ENCODE measurements around the gene SLC25A22.
A peak's percentile ranks its signal among the peaks of the same experiment; 100 is the strongest.

The SLC25A22 gene

DNA sequence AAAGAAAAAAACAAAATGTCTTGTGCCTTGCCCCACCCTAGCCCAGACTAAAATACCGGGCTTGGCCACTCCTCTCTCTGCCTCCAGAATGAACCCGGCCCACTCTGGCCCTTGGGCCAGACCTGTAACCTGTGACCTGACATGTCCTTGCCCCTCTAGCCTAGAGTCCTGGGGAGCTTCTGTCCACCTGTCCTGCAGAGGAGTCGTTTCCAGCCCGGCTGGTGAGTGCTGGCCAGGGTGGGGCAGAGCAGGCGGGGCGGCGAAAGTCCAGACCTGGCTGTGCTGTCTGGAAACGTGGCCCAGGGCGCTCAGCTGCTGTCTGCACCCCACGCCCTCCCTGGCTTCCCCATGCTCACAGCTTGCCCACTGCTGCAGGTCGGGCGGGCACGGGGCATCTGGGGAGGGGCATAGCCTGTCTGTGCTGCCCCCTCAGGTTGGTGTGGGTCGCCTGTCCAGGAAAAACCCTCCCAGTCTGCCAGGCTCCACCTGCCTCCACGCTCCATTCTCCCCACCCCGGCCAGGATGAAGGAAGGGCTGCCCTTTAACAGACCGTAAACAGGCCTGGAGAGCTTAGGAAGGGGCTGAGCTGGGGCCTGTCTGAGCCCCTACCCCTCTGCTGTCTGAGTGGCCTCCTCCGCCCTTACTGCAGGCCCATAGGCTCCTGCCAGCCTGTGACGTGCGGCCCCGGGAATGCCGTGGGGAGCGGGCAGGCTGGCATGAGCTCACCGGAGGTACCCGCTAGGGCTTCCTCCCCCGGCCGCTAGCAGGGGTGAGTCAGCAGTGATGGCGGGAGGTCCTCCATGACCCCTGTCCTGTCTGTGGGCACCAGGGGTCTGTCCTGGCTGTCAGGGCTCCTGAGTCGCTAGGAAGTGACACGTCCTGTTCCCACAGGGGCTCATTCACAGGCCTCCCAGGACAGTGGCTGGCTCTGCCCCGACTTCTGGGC lies 36.6 kb upstream of the SLC25A22 start:
- no peak for DNase-seq (ENCODE audit: extremely low read depth in 1 of 2, low read depth in 1 of 2)

DNA sequence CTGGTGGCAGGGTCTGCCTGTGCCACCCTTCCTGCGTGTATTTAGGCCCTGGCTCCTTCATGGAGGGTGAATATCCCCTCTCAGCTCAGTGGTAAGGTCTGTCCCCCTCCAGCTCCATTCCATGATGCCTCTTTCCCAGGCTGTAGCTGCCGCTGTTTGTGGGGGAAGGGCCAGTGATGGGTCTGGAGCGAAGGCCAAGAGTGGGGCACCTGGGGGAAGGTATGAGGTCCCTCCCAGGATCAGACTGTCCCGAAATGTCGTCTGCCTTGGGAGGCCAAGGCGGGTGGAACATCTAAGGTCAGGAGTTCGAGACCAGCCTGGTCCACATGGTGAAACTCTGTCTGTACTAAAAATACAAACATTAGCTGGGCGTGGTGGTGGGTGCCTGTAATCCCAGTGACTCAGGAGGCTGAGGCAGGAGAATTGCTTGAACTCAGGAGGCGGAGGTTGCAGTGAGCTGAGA lies 35.8 kb upstream of the SLC25A22 start:
- DNase-seq (ENCODE audit: extremely low read depth in 1 of 2, low read depth in 1 of 2): no peak

DNA sequence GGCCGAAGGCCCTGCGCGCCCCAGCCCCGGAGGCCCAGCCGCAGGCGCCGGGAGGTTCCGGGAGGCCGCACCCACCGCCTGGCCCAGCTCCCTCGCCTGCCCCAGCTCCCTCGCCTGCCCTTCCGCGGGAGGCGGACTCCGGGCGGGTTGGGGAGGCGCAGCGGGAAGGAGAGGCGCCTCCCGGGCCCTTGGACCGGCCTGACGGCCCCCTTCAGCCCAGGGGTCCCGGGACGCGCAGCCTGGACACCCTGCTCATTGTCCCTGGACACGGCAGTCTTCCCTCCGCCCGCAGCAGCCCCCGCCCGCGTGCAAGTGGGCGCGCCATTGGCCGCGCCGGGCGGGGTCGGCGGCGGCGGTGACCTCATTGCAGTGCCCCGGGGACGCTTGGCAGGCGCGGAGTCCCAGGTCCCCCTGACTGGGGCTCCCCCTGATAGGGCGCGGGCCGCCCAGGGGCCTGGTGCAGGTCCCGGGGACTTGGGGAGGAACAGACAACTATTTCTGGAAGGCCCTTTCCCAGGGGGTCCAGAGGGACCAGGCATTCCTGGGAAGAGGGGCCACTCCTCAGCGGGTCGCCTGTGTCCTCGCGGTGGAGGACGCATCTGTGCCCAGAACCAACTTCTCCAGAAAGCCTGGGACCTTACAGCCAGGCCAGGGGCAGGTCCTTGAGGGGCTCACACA lies 35.2 kb upstream of the SLC25A22 start:
- DNase-seq (ENCODE audit: extremely low read depth in 1 of 2, low read depth in 1 of 2): no peak

DNA sequence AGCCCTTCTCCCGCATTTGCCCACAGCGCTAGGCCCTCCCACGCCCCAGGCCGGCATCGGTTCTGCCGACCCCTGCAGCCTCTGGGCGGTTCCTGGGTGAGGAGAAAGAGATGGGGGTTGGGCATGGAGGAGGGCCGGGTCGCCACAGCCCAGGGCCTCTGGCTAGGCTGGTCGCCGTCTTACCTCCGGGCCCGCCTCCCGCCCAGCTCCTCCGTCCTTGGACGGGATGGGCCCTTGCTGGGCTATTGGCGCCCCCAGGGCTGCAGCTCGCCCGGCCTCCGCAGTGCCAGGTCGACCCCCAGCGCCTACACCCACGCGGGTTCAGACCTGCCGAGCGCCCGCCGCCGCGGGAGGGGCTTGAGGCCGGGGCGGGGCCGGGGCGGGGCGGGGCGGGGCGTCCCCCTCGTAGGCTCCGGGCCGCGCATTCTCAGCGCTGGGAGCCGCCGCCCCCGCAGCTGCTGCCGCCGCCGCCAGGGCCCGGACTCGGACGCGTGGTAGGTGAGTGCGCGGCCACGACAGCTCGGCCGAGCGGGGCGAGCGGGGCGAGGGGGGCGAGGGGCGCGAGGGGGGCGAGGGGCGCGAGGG lies 34.5 kb upstream of the SLC25A22 start, which contains the start of gene CD151:
Gene CD151 (plus strand): TSS at position 424 of the 585 bp plus-strand sequence. CDS start 3,118 bp downstream, outside the sequence.
- DNase-seq (ENCODE audit: extremely low read depth in 1 of 2, low read depth in 1 of 2): no peak

DNA sequence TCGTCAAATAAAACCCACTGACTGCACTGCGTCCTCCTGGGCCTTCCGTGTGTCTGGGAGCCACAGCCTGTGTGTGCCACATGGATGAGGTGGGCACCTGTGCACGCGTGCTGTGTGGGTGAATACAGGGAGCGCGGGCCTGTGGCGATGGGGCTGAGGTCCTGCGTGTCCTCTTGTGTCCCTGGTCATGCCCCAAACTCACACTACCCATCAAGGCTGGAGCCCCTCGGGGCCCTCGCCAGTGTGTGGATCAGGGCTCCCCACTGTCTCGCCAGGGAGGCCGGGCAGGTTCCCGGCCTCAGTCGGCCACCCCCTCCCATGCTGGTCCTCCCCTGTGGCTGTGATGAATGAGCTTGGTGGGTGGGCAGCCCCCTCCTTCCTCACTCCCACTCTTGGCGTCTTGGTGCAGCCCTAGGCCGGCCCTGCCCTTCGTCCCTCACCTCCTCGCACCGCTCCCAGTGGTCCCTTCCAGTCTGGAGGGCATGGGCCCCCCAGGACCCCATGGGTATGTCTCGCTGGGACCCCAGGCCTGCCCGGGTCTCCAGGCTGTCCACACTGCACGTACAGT lies 34.0 kb upstream of the SLC25A22 start:
- DNase-seq (ENCODE audit: extremely low read depth in 1 of 2, low read depth in 1 of 2): no peak

DNA sequence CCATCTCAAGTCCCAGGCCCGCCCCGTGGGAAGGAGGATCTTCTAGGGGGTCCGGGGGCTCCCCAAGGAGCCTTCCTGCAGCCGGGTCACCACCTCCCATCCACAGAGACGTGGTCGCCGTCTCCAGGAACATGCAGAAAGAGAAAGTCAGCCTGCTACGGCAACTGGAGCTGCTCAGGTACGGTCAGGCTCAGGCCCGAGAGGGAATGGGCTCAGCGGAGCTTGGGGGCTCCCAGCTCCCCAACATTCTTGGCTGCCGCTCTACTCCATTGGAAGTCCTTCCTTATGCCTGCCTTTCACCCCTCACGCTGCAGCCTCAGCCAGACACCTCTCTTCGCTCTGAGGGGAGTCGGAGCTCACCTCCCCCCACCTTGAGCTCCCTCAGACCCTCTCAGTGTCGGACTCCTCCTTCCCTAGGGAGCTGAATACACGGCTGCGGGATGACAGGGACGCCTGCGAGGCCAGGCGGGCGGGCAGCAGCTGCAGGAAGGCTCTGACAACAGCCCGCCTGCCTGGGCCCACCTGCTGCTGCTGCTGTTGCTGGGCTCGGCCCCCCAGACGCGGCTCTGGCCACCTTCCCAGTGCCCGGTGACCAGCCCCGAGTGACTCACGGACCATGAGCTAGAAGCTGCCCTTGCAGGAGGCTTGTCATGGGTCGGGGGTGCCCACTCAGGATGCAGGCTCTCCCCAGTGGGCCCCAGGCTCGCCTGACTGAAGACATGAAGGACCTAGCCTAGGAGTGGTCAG lies 33.2 kb upstream of the SLC25A22 start:
- DNase-seq (ENCODE audit: extremely low read depth in 1 of 2, low read depth in 1 of 2): no peak

DNA sequence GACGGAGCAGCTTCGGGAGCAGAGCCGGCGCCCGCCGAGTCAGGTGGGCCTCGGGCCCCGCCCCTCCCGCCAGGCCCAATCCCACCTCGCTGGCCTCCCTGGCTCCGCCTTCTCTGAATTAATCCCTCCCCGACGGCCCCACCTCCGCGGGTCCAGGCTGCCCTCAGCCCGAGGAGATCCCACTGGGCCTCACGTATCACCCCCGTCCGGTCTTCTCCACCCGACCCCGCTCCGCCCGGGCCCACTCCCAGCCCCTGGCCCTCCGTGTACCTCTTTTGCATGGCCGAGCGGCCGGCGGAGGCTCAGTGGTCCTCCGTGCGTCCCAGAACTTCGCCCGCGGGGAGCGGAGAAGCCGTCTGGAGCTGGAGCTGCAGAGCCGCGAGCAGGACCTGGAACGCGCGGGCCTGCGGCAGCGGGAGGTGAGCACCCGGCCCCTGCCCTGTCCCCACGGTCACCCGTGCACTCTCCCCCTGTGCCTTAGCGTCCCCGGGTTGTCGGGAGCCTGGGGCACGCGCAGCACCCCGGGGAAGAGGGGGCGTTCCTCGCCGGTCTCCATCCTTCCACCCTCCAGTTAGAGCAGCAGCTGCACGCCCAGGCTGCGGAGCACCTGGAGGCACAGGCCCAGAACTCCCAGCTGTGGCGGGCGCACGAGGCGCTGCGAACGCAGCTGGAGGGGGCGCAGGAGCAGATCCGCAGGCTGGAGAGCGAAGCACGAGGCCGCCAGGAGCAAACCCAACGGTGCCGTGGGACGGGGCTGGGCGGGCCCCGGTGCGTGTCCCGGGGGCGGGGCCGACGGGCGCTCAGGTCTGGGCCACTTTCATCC lies 32.4 kb upstream of the SLC25A22 start:
- peak in 1 of 2 donors; percentile 64 for DNase-seq (ENCODE audit: extremely low read depth in 1 of 2, low read depth in 1 of 2)

DNA sequence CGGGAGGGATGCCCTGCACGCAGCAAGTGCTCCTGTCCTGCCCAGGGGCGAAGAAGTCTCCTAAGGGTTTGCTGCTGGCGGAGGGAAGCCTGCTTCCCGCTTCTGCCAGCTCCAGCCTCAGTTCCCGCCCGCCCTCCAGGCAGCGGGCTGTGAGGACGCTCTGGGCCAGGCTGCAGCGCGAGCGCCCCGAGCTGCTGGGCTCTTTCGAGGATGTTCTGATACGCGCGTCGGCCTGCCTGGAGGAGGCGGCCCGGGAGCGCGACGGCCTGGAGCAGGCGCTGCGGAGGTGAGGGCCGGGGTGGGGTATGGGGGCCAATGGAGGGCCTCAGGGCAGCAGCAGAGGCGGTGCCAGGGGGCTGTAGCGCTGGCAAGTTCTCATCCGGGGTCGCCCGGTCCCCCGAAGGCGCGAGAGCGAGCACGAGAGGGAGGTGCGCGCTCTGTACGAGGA lies 31.8 kb upstream of the SLC25A22 start:
- no peak for DNase-seq (ENCODE audit: extremely low read depth in 1 of 2, low read depth in 1 of 2)

DNA sequence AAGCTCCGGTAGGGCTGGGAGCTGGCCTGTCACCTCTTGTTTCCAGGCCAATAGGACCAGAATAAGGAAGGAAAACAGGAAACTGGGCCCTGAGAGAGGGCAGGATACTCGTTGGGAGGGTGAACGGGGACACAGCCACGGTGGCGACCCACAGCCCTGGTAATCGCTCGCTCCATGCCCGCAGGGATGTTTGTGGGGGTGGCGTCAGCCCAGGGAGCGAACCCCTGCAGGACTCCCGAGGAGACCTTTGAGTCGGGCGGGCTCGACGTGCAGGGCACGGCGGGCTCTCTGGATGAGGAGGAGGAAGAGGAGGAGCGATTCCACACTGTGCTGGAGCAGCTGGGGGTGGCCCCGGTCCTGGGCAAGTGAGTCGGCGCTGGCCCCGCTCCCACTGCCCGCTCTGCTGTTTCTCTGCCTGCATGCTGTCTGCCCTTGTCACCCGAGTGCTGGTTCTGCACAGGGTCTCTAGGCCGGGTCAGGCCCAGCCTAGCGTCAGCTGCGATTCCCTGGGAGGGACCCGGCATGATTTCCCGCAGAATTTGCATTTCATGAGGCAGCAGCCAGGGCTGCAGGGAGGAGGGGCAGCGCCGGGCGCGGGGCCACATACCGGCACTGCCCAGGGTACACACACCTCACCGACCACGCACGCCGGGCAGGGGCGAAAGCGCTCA lies 31.2 kb upstream of the SLC25A22 start:
- DNase-seq (ENCODE audit: extremely low read depth in 1 of 2, low read depth in 1 of 2): no peak

DNA sequence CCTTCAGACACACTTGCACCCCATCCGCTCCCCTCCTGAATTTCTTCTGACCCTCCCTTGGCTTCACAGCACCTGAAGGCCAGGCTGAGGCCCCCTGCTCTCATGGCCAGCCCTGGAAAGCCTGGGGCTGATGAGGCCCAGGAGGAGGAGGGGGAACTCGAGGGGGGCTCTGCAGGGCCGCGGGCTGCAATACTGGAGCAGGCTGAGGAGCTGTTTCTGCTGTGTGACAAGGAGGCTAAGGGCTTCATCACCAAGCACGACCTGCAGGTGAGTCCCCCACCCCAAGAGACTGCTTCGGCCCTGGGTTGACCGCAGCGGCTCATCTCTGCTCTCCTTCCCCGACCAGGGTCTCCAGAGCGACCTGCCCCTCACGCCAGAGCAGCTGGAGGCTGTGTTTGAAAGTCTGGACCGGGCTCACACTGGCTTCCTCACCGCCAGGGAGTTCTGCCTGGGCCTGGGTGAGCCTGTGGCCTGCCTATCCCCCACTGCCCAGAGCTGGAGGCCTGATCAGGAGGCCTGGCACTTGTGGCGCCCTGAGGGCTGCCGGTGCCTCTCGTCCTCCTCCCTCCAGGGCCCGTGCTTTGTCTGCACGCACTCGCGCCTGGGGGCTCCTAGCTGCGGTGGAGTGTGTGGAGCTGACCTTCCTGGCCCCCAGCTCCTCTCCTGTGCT lies 30.6 kb upstream of the SLC25A22 start:
- DNase-seq (ENCODE audit: extremely low read depth in 1 of 2, low read depth in 1 of 2): no peak

DNA sequence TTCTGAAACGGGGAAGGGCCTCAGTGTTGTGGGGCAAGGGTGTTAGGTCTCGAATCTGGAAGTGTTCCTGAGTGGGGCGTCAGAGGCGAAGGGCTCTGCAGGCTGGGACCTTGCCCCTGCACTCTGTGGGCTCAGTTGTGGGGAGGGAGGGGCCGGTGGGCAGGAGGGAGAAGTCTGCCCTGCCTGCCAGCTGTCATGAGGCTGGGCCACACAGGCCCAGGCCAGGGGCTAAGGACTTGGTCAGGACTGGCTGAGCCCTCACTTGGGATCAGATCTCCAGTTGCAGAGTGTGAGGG lies 29.8 kb upstream of the SLC25A22 start, which contains the start of gene CRACR2B:
Gene CRACR2B (plus strand): TSS at position 23 of the 296 bp plus-strand sequence. CDS start 689 bp downstream, outside the sequence.
- DNase-seq (ENCODE audit: extremely low read depth in 1 of 2, low read depth in 1 of 2): no peak

DNA sequence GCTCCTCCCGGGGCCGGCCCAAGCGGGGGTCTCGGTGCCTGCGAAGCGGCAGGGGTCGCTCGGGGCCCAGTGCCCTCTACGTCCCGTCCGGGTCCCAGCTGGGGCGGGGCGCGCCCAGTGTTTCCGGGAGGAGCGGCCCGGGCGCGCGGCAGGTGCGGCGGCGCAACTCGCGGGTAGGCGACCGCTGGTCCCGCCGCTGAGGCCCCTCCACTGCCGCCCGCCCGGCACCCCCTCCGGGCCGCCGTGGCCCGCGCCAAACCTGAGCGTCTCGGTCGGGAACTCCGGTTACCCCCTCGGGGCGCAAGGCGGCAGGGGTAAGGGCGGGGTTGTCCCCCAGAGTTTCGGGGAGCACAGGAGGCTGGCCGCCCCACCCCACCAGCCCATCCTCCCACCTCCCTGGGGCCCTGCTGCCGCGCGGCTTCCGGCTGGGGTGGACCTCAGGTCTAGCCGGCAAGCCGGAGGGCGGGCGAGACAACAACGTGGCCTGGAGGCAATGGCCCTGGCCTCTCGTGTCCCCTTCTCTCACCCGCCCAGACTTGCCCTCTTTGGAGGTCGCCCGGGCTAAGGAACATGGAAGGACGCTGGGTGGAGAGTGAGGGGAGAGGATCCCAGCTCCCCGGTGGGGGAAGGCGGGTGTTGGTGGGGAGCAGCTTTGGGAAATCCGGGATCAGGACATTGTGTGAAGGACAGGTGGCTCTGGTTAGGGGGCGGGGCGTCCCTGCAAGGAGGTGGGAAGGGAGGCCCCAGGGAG lies 29.2 kb upstream of the SLC25A22 start:
- DNase-seq (ENCODE audit: extremely low read depth in 1 of 2, low read depth in 1 of 2): no peak

DNA sequence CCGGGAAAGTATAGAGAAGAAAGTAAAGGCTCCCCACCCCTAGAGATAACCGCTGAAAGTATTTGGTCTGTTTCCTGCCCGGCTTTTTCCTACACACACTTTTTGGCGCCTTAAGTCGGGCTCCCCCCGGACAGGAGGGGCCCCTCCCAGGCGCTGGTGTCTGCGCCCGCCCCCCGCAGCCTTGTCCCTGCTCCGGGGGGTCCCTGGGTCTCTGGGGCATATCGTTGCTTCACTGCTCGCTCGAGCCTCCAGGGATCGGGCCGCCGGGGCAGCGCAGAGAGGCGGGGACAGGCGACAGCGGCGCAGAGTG lies 28.7 kb upstream of the SLC25A22 start:
- DNase-seq (ENCODE audit: extremely low read depth in 1 of 2, low read depth in 1 of 2): no peak

DNA sequence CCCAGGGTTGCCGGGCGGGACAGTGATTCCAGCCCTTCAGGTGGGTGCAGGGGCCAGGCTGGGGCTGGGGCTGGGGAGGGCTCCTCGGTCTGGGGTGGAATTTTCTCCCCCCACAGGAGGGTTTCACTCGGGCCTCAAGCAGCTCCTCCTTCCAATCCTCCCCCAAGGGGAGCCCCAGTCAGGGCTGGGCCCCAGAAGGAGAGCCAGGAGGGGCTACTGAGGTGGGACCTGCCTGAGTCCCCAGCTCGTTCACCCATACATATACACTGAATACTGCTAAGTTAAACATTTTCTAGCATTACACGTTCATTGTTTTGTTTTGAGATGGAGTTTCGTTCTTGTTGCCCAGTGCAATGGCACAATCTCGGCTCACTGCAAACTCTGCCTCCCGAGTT lies 28.1 kb upstream of the SLC25A22 start:
- DNase-seq (ENCODE audit: extremely low read depth in 1 of 2, low read depth in 1 of 2): no peak

DNA sequence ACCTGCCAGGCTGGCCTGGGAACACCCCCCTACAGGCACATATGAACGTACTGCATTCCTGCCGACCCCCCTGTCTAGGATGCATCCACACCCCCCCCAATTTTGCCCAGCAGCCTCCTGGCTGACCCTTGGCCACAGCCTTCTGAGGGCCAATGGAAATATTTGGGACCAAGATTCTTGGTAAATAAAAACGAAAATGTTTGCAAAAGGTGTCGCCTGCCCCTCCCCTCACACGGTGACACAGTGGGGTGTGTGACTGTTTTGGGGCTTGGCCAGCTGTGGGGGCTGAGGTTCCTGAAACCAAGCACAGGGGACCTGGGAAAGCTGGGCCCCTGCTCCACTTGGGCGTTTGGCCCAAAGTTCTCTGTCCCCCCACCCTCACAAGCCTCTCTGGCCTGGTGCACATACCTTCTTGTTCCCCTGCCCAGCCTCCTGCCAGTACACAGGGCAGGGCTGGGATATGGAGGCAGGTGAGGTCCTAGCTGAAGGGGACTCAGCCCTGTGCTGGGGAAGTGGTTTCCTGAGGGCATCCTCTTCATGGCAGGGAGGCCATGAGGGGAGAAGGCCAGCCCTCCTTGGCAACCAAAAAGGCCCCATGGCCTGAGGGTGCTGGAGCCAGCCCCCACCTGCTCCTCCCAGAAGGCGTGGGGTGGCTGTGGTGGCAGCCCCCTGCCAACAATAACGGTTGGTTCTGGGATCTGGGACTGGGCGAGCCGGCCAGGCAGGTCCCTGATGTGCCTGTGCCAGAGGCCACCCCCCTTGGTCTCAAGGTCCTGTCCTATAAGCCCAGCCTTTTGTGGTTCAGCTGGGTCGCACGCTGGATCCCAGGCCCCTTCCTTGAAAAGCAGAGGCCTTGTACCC lies 27.5 kb upstream of the SLC25A22 start:
- DNase-seq (ENCODE audit: extremely low read depth in 1 of 2, low read depth in 1 of 2): no peak

DNA sequence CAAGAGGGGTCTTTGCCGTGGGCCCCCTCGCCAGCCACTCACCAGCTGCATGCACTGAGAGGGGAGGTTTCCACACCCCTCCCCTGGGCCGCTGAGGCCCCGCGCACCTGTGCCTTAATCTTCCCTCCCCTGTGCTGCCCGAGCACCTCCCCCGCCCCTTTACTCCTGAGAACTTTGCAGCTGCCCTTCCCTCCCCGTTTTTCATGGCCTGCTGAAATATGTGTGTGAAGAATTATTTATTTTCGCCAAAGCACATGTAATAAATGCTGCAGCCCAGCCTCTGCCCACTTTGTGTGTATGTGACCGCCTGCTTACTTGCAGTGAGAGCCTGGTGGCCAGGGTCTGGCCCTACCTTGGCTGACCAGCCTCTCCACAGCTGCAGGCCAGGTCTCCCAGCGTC lies 26.9 kb upstream of the SLC25A22 start:
- no peak for DNase-seq (ENCODE audit: extremely low read depth in 1 of 2, low read depth in 1 of 2)

DNA sequence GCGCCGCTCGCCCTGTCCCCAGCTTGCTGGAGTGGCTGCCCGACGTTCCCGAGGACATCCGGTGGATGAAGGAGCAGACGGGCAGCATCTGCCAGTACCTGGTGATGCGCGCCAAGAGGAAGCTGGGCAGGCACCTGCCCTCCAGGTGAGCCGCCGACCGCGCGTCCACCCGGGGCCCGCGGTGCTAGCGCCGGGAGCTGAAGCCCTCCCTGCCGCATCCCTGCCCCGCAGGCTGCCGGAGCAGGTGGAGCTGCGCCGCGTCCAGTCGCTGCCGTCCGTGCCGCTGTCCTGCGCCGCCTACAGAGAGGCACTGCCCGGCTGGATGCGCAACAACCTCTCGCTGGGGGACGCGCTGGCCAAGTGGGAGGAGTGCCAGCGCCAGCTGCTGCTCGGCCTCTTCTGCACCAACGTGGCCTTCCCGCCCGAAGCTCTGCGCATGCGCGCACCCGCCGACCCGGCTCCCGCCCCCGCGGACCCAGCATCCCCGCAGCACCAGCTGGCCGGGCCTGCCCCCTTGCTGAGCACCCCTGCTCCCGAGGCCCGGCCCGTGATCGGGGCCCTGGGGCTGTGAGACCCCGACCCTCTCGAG lies 26.3 kb upstream of the SLC25A22 start:
- no peak for DNase-seq (ENCODE audit: extremely low read depth in 1 of 2, low read depth in 1 of 2)

Data from stimulated activated CD8-positive, alpha-beta memory T cell treated with anti-CD3 and anti-CD28 coated beads, Interleukin-7, amount 100 ng/mL, for 48 hours (primary cell).